ENCODE data around the gene KLHL5. TPM values are rescaled to one million over a fixed set of nuclear protein-coding genes. Genes with fewer than 3 reads are reported as not detected.

KLHL5 gene
- polyA plus RNA-seq, 3 donors from 2014 or later, result 5.5 to 8.9 (median 8.9) TPM

Other genes with a start within 250 kb of the KLHL5 start
- 1 to 10 TPM; 1.9 to 4.8 (median 3.9) TPM for gene TLR6, start 205.4 kb upstream of the KLHL5 start, polyA plus RNA-seq
- not detected for gene FAM114A1, start 194.4 kb upstream of the KLHL5 start, polyA plus RNA-seq
- 10 to 100 TPM; 16.3 to 31.9 (median 26.4) TPM for gene TMEM156, start 29.8 kb upstream of the KLHL5 start, polyA plus RNA-seq
- gene WDR19, start 120.3 kb downstream of the KLHL5 start, polyA plus RNA-seq, result 10 to 100 TPM in 1 of 3 donors, 1 to 10 TPM in 2; 2.7 to 11.8 (median 4.3) TPM